ENCODE measurements around the gene HORMAD1. TPM values are rescaled to one million over a fixed set of nuclear protein-coding genes. Genes with fewer than 3 reads are reported as not detected.
"Not testable (repeated sequence)": the region's sequence is repeated elsewhere in the genome, so short reads cannot be mapped to it uniquely, and the experiment has no call there.

HORMAD1 gene
- total and polyA plus RNA-seq, 2 of the 13 experiments (the other 11 are each of a cell fraction or from before 2014, with no cell fraction given), result not detected

DNA sequence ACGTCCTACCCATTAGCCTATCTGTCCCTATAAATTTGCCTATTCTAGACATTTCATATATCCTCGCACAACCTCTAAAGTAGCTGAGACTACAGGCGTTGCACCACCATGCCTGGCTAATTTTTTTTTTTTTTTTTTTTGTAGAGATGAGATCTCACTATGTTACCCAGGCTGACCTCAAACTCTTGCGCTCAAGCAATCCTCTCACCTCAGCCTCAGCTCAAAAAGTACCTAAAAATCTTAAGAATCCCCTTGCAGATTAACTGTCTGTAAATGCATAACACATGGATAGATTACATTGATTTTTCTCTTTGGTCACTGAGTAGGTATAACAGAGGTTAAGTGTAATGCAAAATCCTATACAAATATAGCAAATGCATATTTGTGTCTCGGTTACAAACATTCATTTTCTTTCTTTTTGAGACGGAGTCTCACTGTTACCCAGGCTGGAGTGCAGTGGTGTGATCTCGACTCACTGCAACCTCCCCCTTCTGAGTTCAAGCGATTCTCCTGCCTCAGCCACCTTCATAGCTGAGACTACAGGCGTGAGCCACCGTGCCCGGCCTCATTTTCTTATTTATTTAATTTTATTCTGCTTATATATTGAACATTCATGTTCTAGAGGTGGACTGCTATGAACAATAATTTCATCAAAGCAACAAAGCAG is 2.3 kb downstream of the HORMAD1 start (continued):
- TF ChIP-seq PREB (CRISPR knock-in tag; IDR thresholded peaks at IDR 0.05) (no peak), IRX3 (CRISPR knock-in tag; IDR thresholded peaks at IDR 0.05; ENCODE audit: borderline replicate concordance, low read depth) (no peak)

DNA sequence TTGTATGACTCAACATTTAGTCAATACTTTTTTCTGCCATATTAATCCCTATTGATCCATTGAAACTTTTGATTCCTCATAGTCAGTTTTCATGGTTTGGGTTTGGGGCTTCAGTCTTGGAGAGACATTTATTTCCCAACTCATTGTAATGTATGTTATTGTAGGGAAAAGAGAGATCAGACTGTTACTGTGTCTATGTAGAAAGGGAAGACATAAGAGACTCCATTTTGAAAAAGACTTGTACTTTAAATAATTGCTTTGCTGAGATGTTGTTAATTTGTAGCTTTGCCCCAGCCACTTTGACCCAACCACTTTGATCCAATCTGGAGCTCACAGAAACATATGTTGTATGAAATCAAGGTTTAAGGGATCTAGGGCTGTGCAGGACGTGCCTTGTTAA is 11.7 kb downstream of the HORMAD1 start:
- H2AFZ ChIP-seq (ENCODE audit: low read length); H3K4me1 ChIP-seq (ENCODE audit: insufficient read depth, low read length); H3K27ac ChIP-seq (ENCODE audit: extremely low read length, insufficient read depth, low read length); intact Hi-C loops (cut with micrococcal nuclease; ENCODE audit: unreplicated experiment); H3K79me2 ChIP-seq (ENCODE audit: insufficient read depth, low read length); ATAC-seq; in situ Hi-C loops (cut with HindIII; ENCODE audit: extremely low pct_ligation_motif_present, low pct_unique_long_range_greater_than_20kb); H3K36me3 ChIP-seq (replicated peaks in 1 of 2; ENCODE audit: control insufficient read depth in 1 of 2, insufficient read depth in 2 of 2, low read length in 2 of 2); BruUV-seq (replicated peaks); H3K9me3 ChIP-seq (ENCODE audit: low read length); H3K27me3 ChIP-seq (ENCODE audit: control insufficient read depth in 1 of 2, insufficient read depth in 2 of 2, low read length in 2 of 2); H3K4me3 ChIP-seq (replicated peaks in 1 of 3; ENCODE audit: insufficient read depth in 1 of 3, low read depth in 2 of 3, low read length in 3 of 3); H4K20me1 ChIP-seq (ENCODE audit: insufficient read depth, low read length); H3K9ac ChIP-seq (ENCODE audit: insufficient read depth, low read depth, low read length); FAIRE-seq; DNase-seq (ENCODE audit: low spot score); CTCF ChIA-PET (ENCODE audit: low intra/inter-chr PET ratio, low total read pairs); H3K4me2 ChIP-seq (ENCODE audit: low read depth, low read length): not testable (repeated sequence)
- 0% methylated on average over 1 of the region's 1 CpG for WGBS (ENCODE audit: low lambda C conversion rate)
- POLR2A ChIA-PET, result interaction anchor here (3.2 kb wide), 1 partner anchor 12 kb away, joined by 7 read pairs; the partner anchor contains the start of gene GOLPH3L

DNA sequence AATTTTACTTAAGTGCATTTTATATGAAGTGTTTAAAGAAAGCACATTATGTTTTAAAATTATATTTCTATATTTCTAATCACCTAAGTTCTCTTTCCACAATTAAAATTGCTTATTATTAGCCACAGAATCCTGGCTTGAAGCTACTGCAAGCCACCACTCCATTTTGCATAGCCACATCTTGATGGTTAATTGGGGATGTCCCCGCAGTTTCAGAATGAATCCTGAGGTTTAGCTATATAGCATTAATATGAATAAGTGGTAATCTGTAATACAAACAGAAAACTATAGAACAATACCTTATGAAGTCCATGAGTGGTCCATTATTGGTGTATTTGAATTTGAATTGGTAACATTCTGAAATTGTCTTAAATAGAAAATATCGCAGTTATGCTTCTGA is 12.1 kb downstream of the HORMAD1 start:
- Histone ChIP-seq H3K79me2 (ENCODE audit: insufficient read depth, low read length) (no peaks in the 10 kb centered on the region), H3K27me3 (ENCODE audit: control insufficient read depth in 1 of 2, insufficient read depth in 2 of 2, low read length in 2 of 2) (no peaks in the 10 kb centered on the region), H2AFZ (ENCODE audit: low read length) (no peak overlapping the region), H3K9me3 (ENCODE audit: low read length) (no peaks in the 10 kb centered on the region), H3K36me3 (replicated peaks in 1 of 2; ENCODE audit: control insufficient read depth in 1 of 2, insufficient read depth in 2 of 2, low read length in 2 of 2) (no peaks in the 10 kb centered on the region), H3K4me3 (replicated peaks in 1 of 3; ENCODE audit: insufficient read depth in 1 of 3, low read depth in 2 of 3, low read length in 3 of 3) (no peak overlapping the region), H3K9ac (ENCODE audit: insufficient read depth, low read depth, low read length) (no peak overlapping the region), H3K27ac (ENCODE audit: extremely low read length, insufficient read depth, low read length) (no peak overlapping the region), H3K4me2 (ENCODE audit: low read depth, low read length) (no peak overlapping the region), H3K4me1 (ENCODE audit: insufficient read depth, low read length) (peaks cover 9% of the 10 kb centered on the region; the same call in 1 of the 2 replicates), H4K20me1 (ENCODE audit: insufficient read depth, low read length) (no peaks in the 10 kb centered on the region)
- ChIA-PET POLR2A (interaction anchor here (3.2 kb wide), 1 partner anchor 11 kb away, joined by 7 read pairs; the partner anchor contains the start of gene GOLPH3L), CTCF (ENCODE audit: low intra/inter-chr PET ratio, low total read pairs) (no interaction called here)
- intact Hi-C loops (cut with micrococcal nuclease; ENCODE audit: unreplicated experiment) (no loop called here), in situ Hi-C loops (cut with HindIII; ENCODE audit: extremely low pct_ligation_motif_present, low pct_unique_long_range_greater_than_20kb) (no loop called here)
- BruUV-seq (replicated peaks), result no TSS peak
- DNase-seq (ENCODE audit: low spot score), result no peak
- ATAC-seq, result no peak
- WGBS (ENCODE audit: low lambda C conversion rate), result 44% methylated on average over 2 of the region's 2 CpGs
- FAIRE-seq, result no peak
- TF ChIP-seq ZUFSP (CRISPR knock-in tag; IDR thresholded peaks at IDR 0.05; ENCODE audit: borderline replicate concordance) (no peak), ZNF331 (CRISPR knock-in tag; IDR thresholded peaks at IDR 0.05) (no peak), MAFG (CRISPR knock-in tag; IDR thresholded peaks at IDR 0.05) (no peak), HMG20B (CRISPR knock-in tag; conservative IDR thresholded peaks at IDR 0.05) (no peak), ZBTB7A (CRISPR knock-in tag; IDR thresholded peaks at IDR 0.05) (no peak), SYNCRIP (IDR thresholded peaks at IDR 0.05; ENCODE audit: insufficient read depth, low read depth, low read length) (no peak), BHLHE40 (IDR thresholded peaks at IDR 0.05; ENCODE audit: low read length) (no peak), ZNF746 (CRISPR knock-in tag; IDR thresholded peaks at IDR 0.05) (no peak)
- TF ChIP-seq, protein P1, sequence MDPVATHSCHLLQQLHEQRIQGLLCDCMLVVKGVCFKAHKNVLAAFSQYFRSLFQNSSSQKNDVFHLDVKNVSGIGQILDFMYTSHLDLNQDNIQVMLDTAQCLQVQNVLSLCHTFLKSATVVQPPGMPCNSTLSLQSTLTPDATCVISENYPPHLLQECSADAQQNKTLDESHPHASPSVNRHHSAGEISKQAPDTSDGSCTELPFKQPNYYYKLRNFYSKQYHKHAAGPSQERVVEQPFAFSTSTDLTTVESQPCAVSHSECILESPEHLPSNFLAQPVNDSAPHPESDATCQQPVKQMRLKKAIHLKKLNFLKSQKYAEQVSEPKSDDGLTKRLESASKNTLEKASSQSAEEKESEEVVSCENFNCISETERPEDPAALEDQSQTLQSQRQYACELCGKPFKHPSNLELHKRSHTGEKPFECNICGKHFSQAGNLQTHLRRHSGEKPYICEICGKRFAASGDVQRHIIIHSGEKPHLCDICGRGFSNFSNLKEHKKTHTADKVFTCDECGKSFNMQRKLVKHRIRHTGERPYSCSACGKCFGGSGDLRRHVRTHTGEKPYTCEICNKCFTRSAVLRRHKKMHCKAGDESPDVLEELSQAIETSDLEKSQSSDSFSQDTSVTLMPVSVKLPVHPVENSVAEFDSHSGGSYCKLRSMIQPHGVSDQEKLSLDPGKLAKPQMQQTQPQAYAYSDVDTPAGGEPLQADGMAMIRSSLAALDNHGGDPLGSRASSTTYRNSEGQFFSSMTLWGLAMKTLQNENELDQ (CRISPR knock-in tag; IDR thresholded peaks at IDR 0.05; ENCODE audit: borderline replicate concordance), result no peak

All from HepG2 (cell line).